ENCODE data around the gene C11orf54. TPM values are rescaled to one million over a fixed set of nuclear protein-coding genes. Genes with fewer than 3 reads are reported as not detected.

Gene C11orf54
- total RNA-seq, 4 donors from 2014 or later, result 33.8 to 81.4 (median 45.4) TPM

- peak overlapping the region; percentile 62 to 93 for H3K4me3 ChIP-seq
- ATAC-seq, result peak; percentile 58
- 0 to 1% methylated on average over 10 of the region's 10 CpGs for WGBS, 2 donors (ENCODE audit: low coverage in 1 of 2)
- H3K27me3 ChIP-seq, result no peaks in the 10 kb centered on the region
- H3K36me3 ChIP-seq, result peaks cover 0 to 10% of the 10 kb centered on the region in 2 donors
- TF ChIP-seq POLR2A (IDR thresholded peaks at IDR 0.05) (no peak), CTCF (IDR thresholded peaks at IDR 0.05) (no peak), POLR2AphosphoS5 (IDR thresholded peaks at IDR 0.05) (no peak), EP300 (IDR thresholded peaks at IDR 0.05) (no peak)
- peaks cover 9 to 44% (median 13%) of the 10 kb centered on the region in 3 donors for H3K4me1 ChIP-seq
- H3K27ac ChIP-seq, result peak overlapping the region in 3 of 4 donors; percentile 95 to 97 (median 95)
- no peaks in the 10 kb centered on the region for H3K9me3 ChIP-seq
These were observed 42.3 kb downstream of the C11orf54 start for GRCh38 chr11:93783765-93784144.

- Histone ChIP-seq H3K36me3 (peaks cover 0 to 16% of the 10 kb centered on the region in 2 donors), H3K27me3 (no peaks in the 10 kb centered on the region), H3K27ac (peak within 1 kb of the TSS; percentile 93 to 97 (median 95)), H3K4me1 (peaks cover 9 to 50% (median 13%) of the 10 kb centered on the region in 3 donors), H3K9me3 (no peaks in the 10 kb centered on the region), H3K4me3 (peak within 1 kb of the TSS; percentile 62 to 93)
- WGBS, 2 donors (ENCODE audit: low coverage in 1 of 2), result 0% methylated on average over 19 to 31 of the region's 72 CpGs
- TF ChIP-seq CTCF (IDR thresholded peaks at IDR 0.05) (peak; percentile 33 to 61 (median 50)), POLR2AphosphoS5 (IDR thresholded peaks at IDR 0.05) (peak; percentile 93), EP300 (IDR thresholded peaks at IDR 0.05) (no peak), POLR2A (IDR thresholded peaks at IDR 0.05) (peak; percentile 66 to 70)
- peak; percentile 99 for ATAC-seq
These were observed 42.9 kb downstream of the C11orf54 start, which contains the start of gene MED17 for GRCh38 chr11:93784145-93784934. TSS of gene MED17 (plus strand) at chr11:93784282. CDS start at chr11:93784514, 232 bp downstream.

- WGBS, 2 donors (ENCODE audit: low coverage in 1 of 2), result 0% methylated on average over 6 to 9 of the region's 13 CpGs
- Histone ChIP-seq H3K9me3 (no peaks in the 10 kb centered on the region), H3K27ac (peak overlapping the region; percentile 93 to 97 (median 95)), H3K4me1 (peaks cover 9 to 51% (median 13%) of the 10 kb centered on the region in 3 donors), H3K27me3 (no peaks in the 10 kb centered on the region), H3K4me3 (peak overlapping the region; percentile 62 to 93), H3K36me3 (peaks cover 0 to 21% of the 10 kb centered on the region in 2 donors)
- no peak for ATAC-seq
- TF ChIP-seq CTCF (IDR thresholded peaks at IDR 0.05), result peak in 1 of 4 experiments; percentile 2
- TF ChIP-seq EP300 (IDR thresholded peaks at IDR 0.05), result no peak
These were observed 43.5 kb downstream of the C11orf54 start for GRCh38 chr11:93784935-93785360.

GRCh38 chr11:93791493-93791892, 50.0 kb downstream of the C11orf54 start:
- 71 to 84% methylated on average over 2 to 4 of the region's 5 CpGs for WGBS, 2 donors (ENCODE audit: low coverage in 1 of 2)
- no peaks in the 10 kb centered on the region for H3K9me3 ChIP-seq
- H3K27me3 ChIP-seq, result no peaks in the 10 kb centered on the region
- H3K4me3 ChIP-seq, result no peak overlapping the region
- peaks cover 4 to 29% (median 7%) of the 10 kb centered on the region in 3 donors for H3K4me1 ChIP-seq
- H3K27ac ChIP-seq, result no peak overlapping the region
- H3K36me3 ChIP-seq, result peaks cover 8 to 86% of the 10 kb centered on the region in 2 donors
- TF ChIP-seq EP300 (IDR thresholded peaks at IDR 0.05) (no peak), CTCF (IDR thresholded peaks at IDR 0.05) (no peak), POLR2A (IDR thresholded peaks at IDR 0.05) (no peak), POLR2AphosphoS5 (IDR thresholded peaks at IDR 0.05) (no peak)
- ATAC-seq, result no peak
